ENCODE data around the gene PCNX2.

Gene PCNX2

DNA sequence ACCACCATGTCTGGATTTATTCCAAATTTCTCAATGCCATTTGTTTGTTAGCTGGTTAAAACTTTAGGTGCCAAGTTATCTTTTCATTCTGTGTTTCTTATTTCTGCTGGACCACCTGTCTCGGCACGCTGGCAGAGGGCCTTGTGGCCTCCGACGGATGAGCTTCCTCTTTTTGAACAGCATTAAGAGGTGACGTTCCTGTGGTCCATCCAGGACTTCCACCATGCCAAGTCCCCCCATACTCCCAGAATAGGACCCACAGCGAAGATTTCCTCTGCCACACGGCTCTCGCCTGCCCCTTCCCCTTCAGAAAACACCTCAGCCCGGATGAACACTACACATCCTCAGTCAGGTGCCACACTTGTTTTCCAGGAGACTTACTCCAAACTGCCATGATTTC is 271.3 kb downstream of the PCNX2 start:
- ChIA-PET POLR2A (no interaction called here), CTCF (interaction anchor here (0.7 to 1.6 kb wide), 5 partner anchors 11 to 389 kb away, joined by 3 to 6 read pairs (median 5); no protein-coding TSS in a partner anchor)
- TF ChIP-seq, protein P1, sequence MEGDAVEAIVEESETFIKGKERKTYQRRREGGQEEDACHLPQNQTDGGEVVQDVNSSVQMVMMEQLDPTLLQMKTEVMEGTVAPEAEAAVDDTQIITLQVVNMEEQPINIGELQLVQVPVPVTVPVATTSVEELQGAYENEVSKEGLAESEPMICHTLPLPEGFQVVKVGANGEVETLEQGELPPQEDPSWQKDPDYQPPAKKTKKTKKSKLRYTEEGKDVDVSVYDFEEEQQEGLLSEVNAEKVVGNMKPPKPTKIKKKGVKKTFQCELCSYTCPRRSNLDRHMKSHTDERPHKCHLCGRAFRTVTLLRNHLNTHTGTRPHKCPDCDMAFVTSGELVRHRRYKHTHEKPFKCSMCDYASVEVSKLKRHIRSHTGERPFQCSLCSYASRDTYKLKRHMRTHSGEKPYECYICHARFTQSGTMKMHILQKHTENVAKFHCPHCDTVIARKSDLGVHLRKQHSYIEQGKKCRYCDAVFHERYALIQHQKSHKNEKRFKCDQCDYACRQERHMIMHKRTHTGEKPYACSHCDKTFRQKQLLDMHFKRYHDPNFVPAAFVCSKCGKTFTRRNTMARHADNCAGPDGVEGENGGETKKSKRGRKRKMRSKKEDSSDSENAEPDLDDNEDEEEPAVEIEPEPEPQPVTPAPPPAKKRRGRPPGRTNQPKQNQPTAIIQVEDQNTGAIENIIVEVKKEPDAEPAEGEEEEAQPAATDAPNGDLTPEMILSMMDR (IDR thresholded peaks at IDR 0.05; ENCODE audit: insufficient read depth, low read length, missing control alignments), result no peak
- no peak for DNase-seq (ENCODE audit: low read depth, low spot score)
- no peak overlapping the region for H3K4me3 ChIP-seq (ENCODE audit: low read depth, low read length)

DNA sequence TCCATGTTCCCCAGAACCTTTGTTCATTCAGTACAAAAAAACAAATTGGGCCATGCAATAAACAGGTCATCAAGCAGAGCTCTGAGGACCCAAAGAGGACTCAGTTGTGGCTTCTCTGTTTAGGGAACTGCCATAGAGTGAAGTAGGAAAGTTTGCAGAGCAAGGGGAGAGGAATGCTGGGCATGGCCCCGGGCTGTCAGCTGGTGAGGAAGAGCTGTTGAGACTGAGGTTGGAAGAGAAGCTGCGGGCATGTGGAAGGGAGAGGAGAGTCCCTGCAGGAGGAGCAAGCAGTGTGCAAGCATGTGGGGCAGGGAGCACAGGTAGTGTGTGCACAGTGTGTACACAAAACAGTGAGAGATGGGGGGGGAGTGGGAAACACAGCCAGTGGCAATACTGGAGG is 273.3 kb downstream of the PCNX2 start:
- DNase-seq (ENCODE audit: low read depth, low spot score), result no peak
- CTCF ChIA-PET, result no interaction called here
- POLR2A ChIA-PET, result no interaction called here
- no peak overlapping the region for H3K4me3 ChIP-seq (ENCODE audit: low read depth, low read length)
- TF ChIP-seq, protein P1 (IDR thresholded peaks at IDR 0.05; ENCODE audit: insufficient read depth, low read length, missing control alignments), result no peak

DNA sequence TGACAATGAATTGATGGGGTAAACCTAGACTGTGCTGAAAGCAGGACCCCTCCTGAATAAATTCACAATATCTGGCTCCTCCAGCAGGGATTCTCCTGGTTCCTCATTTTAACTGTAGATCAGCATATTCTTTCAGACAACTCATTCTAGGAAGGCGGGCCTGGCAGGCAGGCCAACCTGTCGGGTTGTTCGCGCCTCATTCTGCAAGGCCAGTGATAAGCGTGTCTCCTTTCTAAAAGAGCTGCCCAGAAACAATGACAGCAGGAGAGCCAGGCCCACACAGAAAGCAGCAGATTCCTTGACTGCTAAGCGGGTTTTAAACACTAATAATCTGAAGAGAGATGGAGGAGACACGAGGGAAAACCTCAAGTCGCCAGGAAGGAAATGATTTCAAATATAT is 275.1 kb downstream of the PCNX2 start:
- TF ChIP-seq, protein P1 (IDR thresholded peaks at IDR 0.05; ENCODE audit: insufficient read depth, low read length, missing control alignments), result no peak
- no peak for DNase-seq (ENCODE audit: low read depth, low spot score)
- CTCF ChIA-PET, result no interaction called here
- no peak overlapping the region for H3K4me3 ChIP-seq (ENCODE audit: low read depth, low read length)
- POLR2A ChIA-PET, result no interaction called here

DNA sequence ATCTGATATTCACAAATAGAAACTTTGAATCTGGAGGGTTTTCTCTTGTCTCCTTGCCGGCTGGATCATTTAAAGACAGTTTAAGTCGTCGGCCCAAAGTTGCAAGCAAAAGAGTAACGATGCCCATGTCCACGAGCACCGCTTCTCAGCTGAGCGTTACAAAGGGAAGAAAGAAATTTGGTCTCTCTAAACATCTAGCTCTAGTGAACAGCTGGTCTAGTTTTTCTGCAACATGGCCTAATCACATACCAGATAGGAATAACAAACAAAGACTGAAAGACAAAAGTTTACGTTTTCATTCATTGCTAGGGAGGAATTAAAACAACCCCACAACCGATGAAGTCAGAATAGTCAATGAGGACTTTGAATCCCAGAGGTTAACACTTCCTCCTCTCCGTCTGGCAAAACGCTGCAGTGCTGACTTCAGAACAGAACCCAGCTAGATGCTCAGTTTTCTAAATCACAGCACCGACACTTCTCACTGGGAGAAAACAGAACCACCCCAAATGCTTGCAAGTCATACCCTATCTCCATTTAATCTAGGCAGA is 275.7 kb downstream of the PCNX2 start:
- CTCF ChIA-PET, result no interaction called here
- DNase-seq (ENCODE audit: low read depth, low spot score), result no peak
- TF ChIP-seq, protein P1 (IDR thresholded peaks at IDR 0.05; ENCODE audit: insufficient read depth, low read length, missing control alignments), result no peak
- POLR2A ChIA-PET, result no interaction called here
- H3K4me3 ChIP-seq (ENCODE audit: low read depth, low read length), result no peak overlapping the region

DNA sequence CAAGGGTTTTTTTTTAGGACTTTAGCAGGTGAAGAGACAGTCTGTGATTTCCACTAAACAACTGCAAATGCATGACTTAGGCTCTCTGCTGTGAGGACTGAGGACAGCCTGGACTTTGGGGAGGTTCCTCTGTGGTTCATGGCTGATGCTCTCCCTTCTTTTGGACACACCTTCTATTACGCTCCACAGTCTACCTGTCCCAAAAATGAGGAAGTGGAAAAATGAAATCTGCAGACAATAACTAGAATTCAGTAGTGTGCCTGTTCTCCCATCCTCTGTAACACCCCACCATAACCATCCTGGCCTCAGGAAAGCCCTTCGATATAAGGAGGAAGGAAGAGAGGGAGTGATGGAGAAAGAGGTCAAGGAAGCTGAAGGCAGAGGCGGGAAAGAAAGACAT is 276.4 kb downstream of the PCNX2 start:
- no peak overlapping the region for H3K4me3 ChIP-seq (ENCODE audit: low read depth, low read length)
- POLR2A ChIA-PET, result no interaction called here
- CTCF ChIA-PET, result no interaction called here
- DNase-seq (ENCODE audit: low read depth, low spot score), result no peak
- TF ChIP-seq, protein P1 (IDR thresholded peaks at IDR 0.05; ENCODE audit: insufficient read depth, low read length, missing control alignments), result no peak

DNA sequence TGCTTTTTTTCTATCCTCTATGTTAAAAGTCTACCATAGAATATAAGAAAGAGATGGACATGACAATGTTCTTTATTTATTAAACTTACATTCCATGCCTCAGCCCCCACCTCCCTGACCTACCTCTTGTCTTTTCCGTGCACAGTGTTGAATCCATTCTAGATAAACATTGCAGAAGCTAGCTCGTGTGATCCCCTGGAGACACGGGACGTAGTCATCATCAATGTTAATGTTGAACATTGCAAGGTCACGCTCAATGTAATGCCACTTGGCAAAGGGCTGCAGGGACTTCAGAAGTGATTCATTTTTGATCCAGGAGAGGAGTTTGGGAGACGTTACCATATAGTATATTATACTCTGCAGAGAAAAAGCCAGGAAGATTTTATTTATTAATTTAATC is 278.7 kb downstream of the PCNX2 start:
- CTCF ChIA-PET, result interaction anchor here (1.5 kb wide), 1 partner anchor 10 kb away, joined by 4 read pairs; no protein-coding TSS in a partner anchor
- POLR2A ChIA-PET, result no interaction called here
- TF ChIP-seq, protein P1 (IDR thresholded peaks at IDR 0.05; ENCODE audit: insufficient read depth, low read length, missing control alignments), result no peak
- H3K4me3 ChIP-seq (ENCODE audit: low read depth, low read length), result no peak overlapping the region
- no peak for DNase-seq (ENCODE audit: low read depth, low spot score)

Measured in AG04449 (cell line).